Tibial artery (tissue), 4 donors: ENCODE measurements around the gene WIPF3.

ENCODE experiments used
- DNase-seq, 2 donors: peaks; one replicate each; pipeline ENCODE4 v3.0.0-alpha.2; 2019
- H3K27ac ChIP-seq, 2 donors: fragments of 200-600 bp; sonication (generic) in 1 of 2; 1 replicate in 1 of 2; 2 replicates in 1 of 2; pipeline ENCODE4 v1.5.1; 2018 to 2019; ENCODE audit warnings: mild to moderate bottlenecking in 1 of 2
- H3K27me3 ChIP-seq, 2 donors: fragments of 200-600 bp; sonication (generic) in 1 of 2; one replicate each; pipeline versions ENCODE4 v1.5.1 to v1.6.0; 2016 to 2019
- H3K36me3 ChIP-seq, 3 donors: fragments of 200-600 bp; sonication (generic) in 2 of 3; one replicate each; pipeline ENCODE4 v1.5.1; 2016 to 2019; ENCODE audit warnings: mild to moderate bottlenecking in 2 of 3
- H3K4me1 ChIP-seq, 4 donors: fragments of 200-600 bp; sonication (generic) in 2 of 4; 1 replicate in 3 of 4; 2 replicates in 1 of 4; pipeline ENCODE4 v1.5.1; 2016 to 2019
- H3K4me3 ChIP-seq, 2 donors: fragments of 200-600 bp; sonication (generic) in 1 of 2; 1 replicate in 1 of 2; 2 replicates in 1 of 2; pipeline ENCODE4 v1.5.1; 2018 to 2019; ENCODE audit warnings: mild to moderate bottlenecking in 2 of 2
- H3K9me3 ChIP-seq, 3 donors: fragments of 200-600 bp; sonication (generic) in 1 of 3; one replicate each; pipeline ENCODE4 v1.5.1; 2016 to 2019
- CTCF ChIP-seq, 2 experiments: fragments of 200-600 bp in 1 of 2; fragments of 450-650 bp in 1 of 2; IDR thresholded peaks; one replicate each; pipeline ENCODE4 v1.5.1; 2017 to 2019; ENCODE audit warnings: antibody characterized with exemption in 2 of 2, mild to moderate bottlenecking in 1 of 2, moderate library complexity in 1 of 2
- intact Hi-C: fragments of 100-400 bp; cut with DNase I; formaldehyde crosslinking; loops from one replicate; pipeline ENCODE4 v1.15.0; 2023; ENCODE audit warnings: low total_unique reads

The WIPF3 gene

GRCh38 chr7:29794959-29795629 lies 11.2 kb upstream of the WIPF3 start:
- no peak for TF ChIP-seq CTCF (IDR thresholded peaks at IDR 0.05)
- no peaks in the 10 kb centered on the region for H3K9me3 ChIP-seq
- H3K4me3 ChIP-seq = no peak overlapping the region
- no peaks in the 10 kb centered on the region for H3K27me3 ChIP-seq
- H3K4me1 ChIP-seq = peaks cover 0 to 4% (median 0%) of the 10 kb centered on the region in 4 donors
- intact Hi-C loops = no loop called here
- DNase-seq = no peak
- H3K36me3 ChIP-seq = no peaks in the 10 kb centered on the region
- no peak overlapping the region for H3K27ac ChIP-seq

- H3K36me3 ChIP-seq = no peaks in the 10 kb centered on the region
- no peaks in the 10 kb centered on the region for H3K27me3 ChIP-seq
- intact Hi-C loops = no loop called here
- no peak for DNase-seq
- TF ChIP-seq CTCF (IDR thresholded peaks at IDR 0.05) = no peak
- H3K9me3 ChIP-seq = no peaks in the 10 kb centered on the region
- H3K4me3 ChIP-seq = no peak overlapping the region
- H3K4me1 ChIP-seq = peaks cover 0 to 4% (median 0%) of the 10 kb centered on the region in 4 donors
- no peak overlapping the region for H3K27ac ChIP-seq
These were observed 10.4 kb upstream of the WIPF3 start for GRCh38 chr7:29795696-29796580.

GRCh38 chr7:29797112-29797944 lies 9.0 kb upstream of the WIPF3 start:
- H3K36me3 ChIP-seq = no peaks in the 10 kb centered on the region
- peaks cover 0 to 4% (median 0%) of the 10 kb centered on the region in 4 donors for H3K4me1 ChIP-seq
- H3K9me3 ChIP-seq = no peaks in the 10 kb centered on the region
- H3K27me3 ChIP-seq = no peaks in the 10 kb centered on the region
- no peak overlapping the region for H3K4me3 ChIP-seq
- intact Hi-C loops = no loop called here
- TF ChIP-seq CTCF (IDR thresholded peaks at IDR 0.05) = no peak
- DNase-seq = no peak
- no peak overlapping the region for H3K27ac ChIP-seq

- H3K4me1 ChIP-seq = peaks cover 0 to 4% (median 0%) of the 10 kb centered on the region in 4 donors
- intact Hi-C loops = no loop called here
These were observed 7.9 kb upstream of the WIPF3 start for GRCh38 chr7:29798422-29798821.

More at GRCh38 chr7:29798422-29798821, 7.9 kb upstream of the WIPF3 start:
- no peaks in the 10 kb centered on the region for H3K36me3 ChIP-seq
- no peak overlapping the region for H3K27ac ChIP-seq
- H3K9me3 ChIP-seq = no peaks in the 10 kb centered on the region
- H3K27me3 ChIP-seq = no peaks in the 10 kb centered on the region
- DNase-seq = no peak
- H3K4me3 ChIP-seq = no peak overlapping the region
- TF ChIP-seq CTCF (IDR thresholded peaks at IDR 0.05) = no peak
